HG03439 (cell line): ENCODE data around the gene CCNT2.
A peak's percentile ranks its signal among the peaks of the same experiment; 100 is the strongest.
"Not testable (repeated sequence)": the region's sequence is repeated elsewhere in the genome, so short reads cannot be mapped to it uniquely, and the experiment has no call there.

Source experiments
- ATAC-seq: cut with Tn5 transposase; IDR thresholded peaks from one replicate; pipeline ENCODE4 v1.9.1; 2021; ENCODE audit warnings: mild to moderate bottlenecking, moderate library complexity; ENCODE audit not compliant: unreplicated experiment

The CCNT2 gene

GRCh38 chr2:134918526-134919340 lies at the start of gene CCNT2:
CCNT2 (plus strand) TSS chr2:134918822; CDS start chr2:134918855, 33 bp downstream.
- peak; percentile 88 for ATAC-seq

- ATAC-seq = no peak
Measured at GRCh38 chr2:134869946-134870736, 48.5 kb upstream of the CCNT2 start.

- no peak for ATAC-seq
Measured at GRCh38 chr2:134873152-134873551, 45.5 kb upstream of the CCNT2 start.

- no peak for ATAC-seq
Measured at GRCh38 chr2:134875309-134875708, 43.3 kb upstream of the CCNT2 start.

GRCh38 chr2:134882773-134883172 lies 35.8 kb upstream of the CCNT2 start:
- no peak for ATAC-seq

- ATAC-seq = no peak
Measured at GRCh38 chr2:134883552-134884293, 34.9 kb upstream of the CCNT2 start.

GRCh38 chr2:134884435-134884834 lies 34.2 kb upstream of the CCNT2 start:
- no peak for ATAC-seq

- no peak for ATAC-seq
Measured at GRCh38 chr2:134892282-134893035, 26.2 kb upstream of the CCNT2 start.

- ATAC-seq = no peak
Measured at GRCh38 chr2:134897932-134898331, 20.7 kb upstream of the CCNT2 start.

- no peak for ATAC-seq
Measured at GRCh38 chr2:134899204-134899603, 19.4 kb upstream of the CCNT2 start.

GRCh38 chr2:134900151-134900550 lies 18.5 kb upstream of the CCNT2 start:
- ATAC-seq = no peak

GRCh38 chr2:134903701-134904100 lies 14.9 kb upstream of the CCNT2 start:
- not testable (repeated sequence) for ATAC-seq

GRCh38 chr2:134905168-134905567 lies 13.5 kb upstream of the CCNT2 start:
- no peak for ATAC-seq

- ATAC-seq = no peak
Measured at GRCh38 chr2:134906726-134907125, 11.9 kb upstream of the CCNT2 start.

GRCh38 chr2:134907441-134908116 lies 11.0 kb upstream of the CCNT2 start:
- ATAC-seq = not testable (repeated sequence)

GRCh38 chr2:134910763-134911399 lies 7.7 kb upstream of the CCNT2 start:
- no peak for ATAC-seq

- no peak for ATAC-seq
Measured at GRCh38 chr2:134911400-134911785, 7.2 kb upstream of the CCNT2 start.

GRCh38 chr2:134912361-134912760 lies 6.3 kb upstream of the CCNT2 start:
- ATAC-seq = no peak

- ATAC-seq = no peak
Measured at GRCh38 chr2:134917360-134917865, 1.2 kb upstream of the CCNT2 start.
